Omental fat pad (tissue), 4 donors: ENCODE data around the gene APOL2. TPM values are rescaled to one million over a fixed set of nuclear protein-coding genes. Genes with fewer than 3 reads are reported as not detected.
"Not testable (repeated sequence)": the region's sequence is repeated elsewhere in the genome, so short reads cannot be mapped to it uniquely, and the experiment has no call there.

ENCODE experiments used
- ATAC-seq: fragments of 150-250 bp; one replicate; pipeline ENCODE4 v1.9.1; 2016; ENCODE audit warnings: mild to moderate bottlenecking, moderate library complexity; ENCODE audit not compliant: low FRiP score
- DNase-seq: peaks from one replicate; pipeline ENCODE4 v3.0.0-alpha.2; 2019; ENCODE audit warnings: low spot score
- total RNA-seq, 4 donors: library from RNA; depleted of rRNA; stranded (reverse); fragments of >200 nt; gene quantifications; one replicate each; pipeline ENCODE4 v1.1.0, GENCODE V29; 2016
- TF ChIP-seq, protein P1 (sequence below), 3 donors: fragments of 450-650 bp; IDR thresholded peaks; one replicate each; pipeline ENCODE4 v1.5.1; 2016 to 2017; ENCODE audit warnings: antibody characterized with exemption in 3 of 3, mild to moderate bottlenecking in 3 of 3, moderate library complexity in 2 of 3

Gene APOL2
- total RNA-seq, 4 donors from 2014 or later, result 63.2 to 122 (median 93.0) TPM

DNA sequence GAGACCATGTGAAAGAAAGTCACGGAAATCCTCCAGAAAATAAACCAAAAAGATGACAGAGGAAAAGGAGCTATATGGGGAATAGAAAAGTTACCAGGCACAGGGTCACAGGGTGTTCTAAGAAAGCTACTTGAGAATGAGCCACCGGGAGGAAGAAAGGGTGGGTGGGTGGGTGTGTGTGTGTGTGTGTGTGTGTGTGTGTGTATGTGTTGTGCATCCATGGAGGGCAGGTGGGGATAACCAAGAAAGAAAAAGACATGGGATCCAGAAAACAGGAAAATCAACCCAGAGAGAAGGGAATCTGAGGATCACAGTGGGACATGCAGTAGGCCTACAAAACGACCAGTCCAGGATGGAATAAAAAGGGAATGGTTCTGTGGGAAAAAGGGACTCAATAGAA, 3.7 kb downstream of the APOL2 start:
- ATAC-seq (no peak), DNase-seq (no peak)
- TF ChIP-seq, protein P1, sequence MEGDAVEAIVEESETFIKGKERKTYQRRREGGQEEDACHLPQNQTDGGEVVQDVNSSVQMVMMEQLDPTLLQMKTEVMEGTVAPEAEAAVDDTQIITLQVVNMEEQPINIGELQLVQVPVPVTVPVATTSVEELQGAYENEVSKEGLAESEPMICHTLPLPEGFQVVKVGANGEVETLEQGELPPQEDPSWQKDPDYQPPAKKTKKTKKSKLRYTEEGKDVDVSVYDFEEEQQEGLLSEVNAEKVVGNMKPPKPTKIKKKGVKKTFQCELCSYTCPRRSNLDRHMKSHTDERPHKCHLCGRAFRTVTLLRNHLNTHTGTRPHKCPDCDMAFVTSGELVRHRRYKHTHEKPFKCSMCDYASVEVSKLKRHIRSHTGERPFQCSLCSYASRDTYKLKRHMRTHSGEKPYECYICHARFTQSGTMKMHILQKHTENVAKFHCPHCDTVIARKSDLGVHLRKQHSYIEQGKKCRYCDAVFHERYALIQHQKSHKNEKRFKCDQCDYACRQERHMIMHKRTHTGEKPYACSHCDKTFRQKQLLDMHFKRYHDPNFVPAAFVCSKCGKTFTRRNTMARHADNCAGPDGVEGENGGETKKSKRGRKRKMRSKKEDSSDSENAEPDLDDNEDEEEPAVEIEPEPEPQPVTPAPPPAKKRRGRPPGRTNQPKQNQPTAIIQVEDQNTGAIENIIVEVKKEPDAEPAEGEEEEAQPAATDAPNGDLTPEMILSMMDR (IDR thresholded peaks at IDR 0.05), result no peak

DNA sequence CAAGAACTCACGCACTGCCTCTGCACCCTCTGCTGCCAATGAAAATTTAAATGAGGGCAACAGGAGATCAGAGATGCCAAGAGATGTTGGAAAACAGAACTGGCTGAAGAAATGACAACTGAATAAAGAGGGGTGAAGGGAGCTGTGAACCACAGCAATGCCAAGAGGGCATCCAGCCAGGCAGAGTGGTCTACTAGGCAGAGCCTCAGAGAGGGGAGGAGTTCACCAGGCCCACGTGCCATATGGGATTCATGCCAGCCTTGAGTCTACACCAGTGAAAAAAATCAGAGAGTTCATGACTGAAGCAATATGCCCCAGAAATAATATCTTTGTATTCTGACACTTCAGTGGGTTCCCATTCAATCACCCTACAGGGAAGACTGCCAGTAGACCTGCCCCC, 4.4 kb downstream of the APOL2 start:
- TF ChIP-seq, protein P1 (IDR thresholded peaks at IDR 0.05), result no peak
- no peak for ATAC-seq

DNA sequence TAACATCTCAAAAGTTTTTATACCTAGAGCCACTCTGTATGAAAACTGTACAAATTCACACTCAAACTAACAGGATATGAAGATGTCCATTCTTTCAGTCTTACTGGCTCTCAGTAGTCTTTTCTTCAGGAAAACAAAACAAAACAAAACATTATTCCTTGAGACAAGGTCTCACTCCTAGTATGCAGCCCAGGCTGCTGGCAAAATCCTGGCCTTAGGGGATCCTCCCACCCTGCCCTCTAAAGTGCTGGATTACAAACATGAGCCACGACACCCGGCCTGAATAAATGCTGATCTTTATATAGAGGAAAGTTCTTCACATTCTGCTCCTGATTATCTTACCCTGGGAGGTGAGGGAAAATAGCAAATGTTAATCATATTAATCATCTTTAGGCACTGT, 5.1 kb downstream of the APOL2 start:
- no peak for DNase-seq
- TF ChIP-seq, protein P1 (IDR thresholded peaks at IDR 0.05), result no peak
- no peak for ATAC-seq

More for the DNA sequence above, 4.4 kb downstream of the APOL2 start:
- DNase-seq, result no peak

DNA sequence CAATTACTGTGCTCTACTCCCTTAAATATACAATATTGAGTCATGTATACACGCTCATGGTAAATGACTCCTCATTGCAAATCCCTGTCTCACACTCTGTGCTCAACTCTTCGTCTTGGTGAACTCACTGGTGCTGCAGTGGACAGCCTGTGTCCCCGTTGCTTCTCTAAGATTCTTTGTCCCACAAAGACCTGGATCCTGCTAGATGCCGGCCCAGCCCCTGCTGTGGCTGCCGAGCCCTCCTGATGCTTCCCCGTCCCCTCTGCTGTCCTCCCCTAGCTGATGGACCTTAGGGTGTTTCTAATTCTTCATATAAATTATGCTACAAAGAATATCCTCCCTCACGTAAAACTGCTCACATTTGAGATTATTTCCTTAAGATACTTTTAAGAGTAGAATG, 5.5 kb downstream of the APOL2 start:
- no peak for ATAC-seq
- no peak for DNase-seq
- TF ChIP-seq, protein P1 (IDR thresholded peaks at IDR 0.05), result no peak

DNA sequence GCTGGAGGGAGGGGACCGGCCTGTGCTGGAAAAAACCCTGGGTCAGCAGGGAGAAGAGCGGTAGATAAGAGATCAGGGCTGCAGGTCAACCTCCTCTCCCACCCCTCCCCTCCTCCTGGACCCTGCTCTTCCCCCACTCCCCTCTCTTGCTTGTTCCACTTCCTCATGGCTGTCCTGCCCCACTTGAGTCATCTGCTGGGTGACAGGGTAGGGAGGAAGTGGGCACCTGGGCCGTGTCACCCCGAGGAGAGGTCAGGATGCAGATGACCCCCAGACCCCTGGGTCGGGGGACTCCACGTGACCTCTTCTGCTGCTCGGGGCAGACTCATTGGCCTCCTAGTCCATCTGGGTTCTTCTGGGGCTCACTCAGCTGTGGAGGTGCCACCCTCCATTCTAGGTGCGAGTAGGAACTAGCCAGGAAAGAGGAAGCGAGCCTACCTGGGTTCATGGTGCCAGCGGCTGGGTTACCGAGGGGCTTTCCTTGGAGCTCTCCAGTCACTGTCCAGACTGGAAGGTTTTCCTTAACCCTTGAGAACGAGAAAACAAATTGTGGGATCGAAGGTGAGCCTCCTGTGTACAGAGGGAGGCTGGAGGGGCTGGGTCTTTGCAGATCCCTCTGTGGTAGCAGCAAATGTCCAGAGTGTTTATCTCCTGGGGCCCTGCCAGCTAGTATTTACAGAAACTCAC, 6.5 kb downstream of the APOL2 start:
- TF ChIP-seq, protein P1 (IDR thresholded peaks at IDR 0.05), result no peak

DNA sequence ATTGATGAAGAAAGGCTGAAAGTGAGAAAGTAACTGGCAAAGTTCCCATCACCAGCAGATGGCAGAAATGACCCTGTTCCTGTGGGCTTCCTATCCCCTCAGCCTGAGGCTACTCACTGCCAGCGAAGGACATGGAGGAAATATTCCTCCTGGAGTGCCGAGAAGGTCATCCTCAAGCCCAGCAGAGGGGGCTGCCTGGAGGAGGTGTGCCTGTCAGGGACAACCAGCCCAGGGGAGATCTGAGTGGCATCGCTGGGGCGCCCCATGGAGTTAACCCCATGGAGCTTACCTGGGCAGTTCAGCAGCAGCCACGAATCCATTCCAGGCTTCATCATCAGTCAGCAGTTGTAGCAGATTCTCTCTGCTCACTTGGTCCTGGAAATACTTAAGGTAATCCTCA, 8.3 kb downstream of the APOL2 start:
- ATAC-seq, DNase-seq: not testable (repeated sequence)

More for the DNA sequence above, 6.5 kb downstream of the APOL2 start:
- ATAC-seq (no peak), DNase-seq (no peak)

DNA sequence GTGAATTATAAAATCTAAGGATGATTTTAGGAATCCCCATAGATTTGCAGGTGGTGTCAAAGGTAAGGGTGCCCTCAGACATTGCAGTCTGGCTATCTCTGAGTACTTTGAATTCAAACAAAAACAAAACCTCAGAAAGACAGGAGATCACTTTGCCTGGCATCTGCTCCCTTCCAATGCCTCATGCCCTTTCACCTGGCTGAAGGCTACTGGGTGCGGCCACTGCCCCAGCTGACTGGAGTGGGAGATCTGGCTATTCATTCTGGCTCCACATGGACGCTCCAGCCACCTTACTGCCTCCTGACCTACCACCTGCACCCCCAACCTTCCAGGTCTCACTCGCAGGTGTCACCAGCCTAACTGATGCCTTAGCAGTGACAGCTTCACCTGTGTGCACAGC, 9.7 kb downstream of the APOL2 start:
- DNase-seq, ATAC-seq: not testable (repeated sequence)

DNA sequence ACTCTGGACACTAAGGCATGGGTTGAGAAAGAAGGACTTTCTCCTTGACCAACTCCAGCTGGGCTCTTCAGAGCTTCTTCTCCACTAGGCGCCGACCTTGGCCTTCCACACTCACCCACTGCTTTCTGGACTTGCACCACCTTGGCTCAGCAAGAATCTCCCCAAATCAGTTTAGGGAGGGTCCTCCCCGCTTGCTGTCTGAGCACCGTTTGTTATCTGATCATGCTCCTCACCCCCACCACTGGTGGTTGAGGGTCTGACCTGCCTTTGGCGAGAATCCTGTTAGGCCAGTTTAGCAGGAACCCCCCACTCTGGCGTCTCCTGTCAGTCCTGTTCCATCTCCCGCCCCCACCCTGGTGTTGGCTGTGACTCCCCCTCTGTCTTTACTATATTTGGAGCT, 10.4 kb downstream of the APOL2 start:
- ATAC-seq (no peak), DNase-seq (no peak)
- TF ChIP-seq, protein P1 (IDR thresholded peaks at IDR 0.05), result no peak

DNA sequence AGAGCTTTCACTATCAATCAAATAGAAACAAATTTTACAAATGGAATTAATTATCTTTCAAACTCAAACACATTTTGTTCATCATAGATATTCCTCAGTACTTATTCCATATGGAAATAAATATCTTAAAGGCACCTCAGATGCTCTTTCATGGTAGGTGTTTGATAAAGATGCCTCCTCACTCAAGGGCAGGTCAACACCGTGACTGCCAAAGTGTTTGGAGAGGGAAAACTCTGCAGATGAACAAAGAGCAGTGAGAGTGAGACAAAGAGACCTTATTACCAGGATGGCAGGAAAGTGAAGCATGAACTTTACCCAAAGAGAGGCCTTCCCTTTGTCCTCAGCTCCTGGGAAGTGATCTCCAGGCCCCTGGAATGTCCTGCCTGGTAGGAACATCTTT, 11.0 kb downstream of the APOL2 start:
- not testable (repeated sequence) for ATAC-seq, DNase-seq
